HG03575 (cell line): ENCODE data around the gene BRD3OS.
"Not testable (repeated sequence)": the region's sequence is repeated elsewhere in the genome, so short reads cannot be mapped to it uniquely, and the experiment has no call there.

ENCODE experiments used
- ATAC-seq: cut with Tn5 transposase; IDR thresholded peaks from one replicate; pipeline ENCODE4 v1.9.1; 2021; ENCODE audit not compliant: unreplicated experiment, insufficient number of reproducible peaks, low FRiP score; ENCODE audit errors: extremely low read depth

The BRD3OS gene

GRCh38 chr9:134069480-134070399 lies 44.5 kb downstream of the BRD3OS start:
- ATAC-seq = no peak

GRCh38 chr9:134071149-134071548 lies 45.9 kb downstream of the BRD3OS start:
- no peak for ATAC-seq

- ATAC-seq = not testable (repeated sequence)
Observed at GRCh38 chr9:134072683-134073082, 47.4 kb downstream of the BRD3OS start.

GRCh38 chr9:134073500-134073899 lies 48.2 kb downstream of the BRD3OS start:
- ATAC-seq = no peak

GRCh38 chr9:134075689-134076088 lies 50.4 kb downstream of the BRD3OS start:
- ATAC-seq = not testable (repeated sequence)

GRCh38 chr9:134076644-134077043 lies 51.4 kb downstream of the BRD3OS start:
- ATAC-seq = no peak
